ENCODE data around the gene ECD.

GRCh38 chr10:73096449-73097304 is 71.1 kb downstream of the ECD start, which contains the start of gene P4HA1:
- no peak for TF ChIP-seq EZH2 (IDR thresholded peaks at IDR 0.05; ENCODE audit: insufficient read depth, poor library complexity, severe bottlenecking)
- no peak for TF ChIP-seq EZH2phosphoT487 (IDR thresholded peaks at IDR 0.05; ENCODE audit: insufficient read depth, low read depth)

All from GM23248 (cell line).